Ramos (cell line): ENCODE results near the gene PLCB4.
"Not testable (repeated sequence)": the region's sequence is repeated elsewhere in the genome, so short reads cannot be mapped to it uniquely, and the experiment has no call there.

Source experiments
- in situ Hi-C: fragments of 300-500 bp; cut with MboI; formaldehyde crosslinking; loops from one replicate; pipeline ENCODE4 v1.14.3; 2022; ENCODE audit warnings: low sequenced_read_pairs; ENCODE audit not compliant: unreplicated experiment

The PLCB4 gene

DNA sequence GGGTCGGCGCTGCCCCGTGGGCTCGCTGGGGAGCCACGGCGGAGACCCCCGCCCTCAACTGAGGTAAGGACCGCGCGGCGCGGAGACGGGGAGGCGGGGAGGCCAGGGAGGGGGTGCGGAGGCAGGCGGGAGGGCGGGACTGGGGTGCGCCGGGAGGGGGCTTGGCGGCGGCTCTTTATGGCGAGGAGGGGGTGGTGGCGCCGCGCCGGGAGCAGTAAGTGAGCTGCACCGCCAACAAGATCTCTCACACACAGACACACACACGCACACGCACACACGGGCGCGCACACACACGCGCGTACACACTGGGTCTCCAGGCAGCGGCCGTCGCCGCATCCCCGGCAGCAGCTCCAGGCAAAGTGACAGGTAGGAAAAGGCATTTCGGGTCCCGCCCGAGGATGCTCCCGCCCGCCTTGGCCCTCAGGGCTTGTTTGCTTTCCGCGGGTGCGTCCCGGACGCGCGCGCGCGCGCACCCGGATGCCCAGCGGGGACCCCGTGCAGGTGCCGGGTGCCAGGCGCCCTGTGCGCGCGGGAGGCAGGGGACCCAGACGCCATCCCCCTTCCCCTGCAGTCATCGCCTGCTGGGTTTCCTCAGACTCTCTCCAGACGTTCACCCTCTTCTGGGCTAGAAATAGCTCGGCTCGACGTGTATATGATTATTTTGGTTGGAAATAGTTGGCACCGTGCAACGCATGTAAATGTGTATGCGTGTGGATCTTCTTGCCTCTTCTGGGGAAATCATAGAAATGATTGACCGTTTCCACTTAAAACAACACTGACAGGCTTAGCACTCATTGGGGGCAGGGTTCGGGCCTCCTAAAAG, at the start of gene PLCB4:
PLCB4 (plus strand) TSS at position 247 of the 823 bp plus-strand sequence. CDS start 238,728 bp downstream, outside the sequence.
- in situ Hi-C loops, result no loop called here

DNA sequence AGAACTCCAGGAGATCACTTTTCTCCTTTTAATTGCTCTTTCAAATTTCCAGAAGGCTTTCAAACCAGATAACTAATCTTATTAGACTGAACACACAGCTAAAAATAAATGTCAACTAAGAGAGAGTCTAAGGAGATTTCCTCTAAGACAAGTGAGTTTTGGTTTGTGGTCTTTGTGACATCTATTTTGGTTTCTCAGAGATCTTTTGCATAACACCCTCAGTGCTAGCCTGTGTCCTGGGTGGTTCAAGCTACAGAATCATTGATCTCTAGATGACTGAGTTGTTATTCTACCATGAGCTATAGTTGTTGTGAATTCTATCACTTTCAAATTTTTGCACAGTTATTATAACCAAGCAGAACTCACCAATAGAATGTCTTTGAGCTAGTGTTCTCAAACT, 49.1 kb upstream of the PLCB4 start:
- in situ Hi-C loops, result no loop called here

DNA sequence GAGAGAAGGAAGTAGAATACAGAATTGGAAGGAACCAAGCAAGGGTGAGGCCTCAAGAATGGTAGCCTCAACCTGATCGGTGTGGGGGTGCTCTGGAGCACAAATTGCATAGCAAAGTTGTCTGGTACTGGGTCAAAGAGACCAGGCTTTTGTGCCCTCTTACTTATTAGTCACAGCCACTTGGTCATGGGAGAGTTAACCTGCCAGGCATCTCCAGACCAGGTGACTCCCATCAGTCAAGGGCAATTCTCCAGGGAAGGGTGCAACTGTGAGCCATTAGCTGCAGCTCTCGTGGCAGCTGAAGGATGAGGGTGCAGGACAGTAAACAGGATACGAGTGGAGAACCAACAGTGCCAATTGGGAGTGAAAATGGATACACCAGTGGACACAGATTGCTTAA, 47.7 kb upstream of the PLCB4 start:
- in situ Hi-C loops, result no loop called here

DNA sequence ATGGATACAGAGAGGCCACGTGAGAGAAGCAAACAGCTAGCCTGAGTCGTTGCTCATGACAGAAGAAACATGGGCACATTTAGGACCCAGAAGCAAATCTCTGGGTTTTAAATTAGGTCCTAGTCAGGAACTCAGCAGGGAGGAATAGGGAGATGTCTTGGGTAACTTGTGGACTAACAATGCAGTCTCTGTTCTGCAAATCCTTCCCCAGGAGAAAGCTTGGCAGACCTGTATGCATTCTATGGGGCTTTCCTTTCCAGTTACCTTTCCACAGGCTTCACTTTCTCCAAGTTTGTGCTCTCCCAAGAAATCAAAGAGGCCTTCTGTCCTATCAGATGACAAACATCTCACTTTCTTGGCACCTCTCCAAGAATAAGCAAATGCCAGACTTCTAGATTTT, 47.2 kb upstream of the PLCB4 start:
- in situ Hi-C loops, result no loop called here

DNA sequence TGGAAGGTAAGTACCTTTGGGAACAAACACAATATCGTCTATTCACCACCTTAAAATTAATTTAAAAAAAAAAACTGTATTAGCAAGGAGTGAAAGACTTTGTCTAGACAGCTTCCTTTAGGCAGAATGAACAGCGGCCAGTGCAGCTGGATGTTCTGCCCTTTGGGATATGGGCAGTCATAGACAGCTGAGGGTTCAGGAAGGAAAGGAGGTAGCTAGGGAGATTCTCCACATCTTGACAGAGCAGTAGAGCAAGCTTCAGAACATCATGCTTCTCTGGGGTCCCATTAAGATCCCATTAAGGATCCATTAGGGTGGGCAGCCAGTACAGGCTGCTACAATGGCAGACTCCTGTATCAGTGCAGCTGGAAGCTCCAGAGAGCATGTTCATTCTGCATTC, 46.5 kb upstream of the PLCB4 start:
- in situ Hi-C loops, result no loop called here

DNA sequence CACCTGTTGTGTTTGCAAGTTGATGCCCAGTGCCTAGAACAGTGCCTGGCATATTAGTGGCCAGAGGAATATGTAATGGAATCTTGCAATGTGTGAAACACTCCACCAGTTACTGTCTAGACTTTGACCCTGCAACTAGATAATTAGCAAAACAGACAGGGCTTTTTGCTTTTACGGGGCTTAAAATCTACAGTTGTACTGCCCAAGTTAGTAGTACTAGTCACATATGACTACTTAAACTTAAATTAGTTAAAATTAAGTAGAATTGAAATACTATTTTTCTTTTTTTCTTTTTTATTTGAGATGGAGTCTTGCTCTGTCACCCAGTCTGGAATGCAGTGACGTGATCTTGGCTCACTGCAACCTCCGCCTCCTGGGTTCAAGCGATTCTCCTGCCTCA, 44.3 kb upstream of the PLCB4 start:
- in situ Hi-C loops, result no loop called here

DNA sequence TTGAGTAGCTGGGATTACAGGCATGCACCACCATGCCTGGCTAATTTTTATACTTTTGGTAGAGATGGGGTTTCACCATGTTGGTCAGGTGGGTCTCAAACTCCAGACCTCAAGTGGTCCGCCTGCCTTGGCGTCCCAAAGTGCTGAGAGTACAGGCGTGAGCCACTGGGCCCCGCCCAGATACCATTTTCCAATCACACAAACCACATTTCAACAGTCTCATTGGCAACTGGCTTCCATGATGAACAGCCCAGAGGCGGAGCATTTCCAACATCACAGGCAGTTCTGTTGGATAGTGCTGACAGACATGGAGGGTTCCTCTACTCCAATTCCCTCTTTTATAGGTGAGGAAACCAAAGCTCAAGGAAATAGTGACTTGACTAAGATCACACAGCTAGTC, 43.9 kb upstream of the PLCB4 start:
- in situ Hi-C loops, result no loop called here

DNA sequence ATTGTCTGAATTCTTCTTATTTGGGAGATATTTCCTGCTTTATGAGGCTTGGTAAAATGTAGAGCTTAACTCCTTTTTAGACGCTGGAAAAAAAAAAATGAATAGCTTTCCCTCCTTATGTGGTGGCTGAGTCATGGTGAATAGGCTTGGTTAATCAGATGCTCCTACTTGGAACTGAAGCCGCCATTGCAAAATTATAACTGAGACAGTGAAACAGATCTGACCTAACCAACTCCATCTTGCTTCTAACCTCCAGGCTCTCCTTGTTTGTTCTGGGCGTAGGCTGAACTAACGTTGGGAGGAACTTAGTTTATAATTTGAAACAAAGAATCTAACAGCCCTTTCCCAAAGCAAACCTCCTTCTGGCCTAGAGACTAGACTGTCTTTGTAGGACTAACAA, 43.2 kb upstream of the PLCB4 start:
- in situ Hi-C loops, result no loop called here

DNA sequence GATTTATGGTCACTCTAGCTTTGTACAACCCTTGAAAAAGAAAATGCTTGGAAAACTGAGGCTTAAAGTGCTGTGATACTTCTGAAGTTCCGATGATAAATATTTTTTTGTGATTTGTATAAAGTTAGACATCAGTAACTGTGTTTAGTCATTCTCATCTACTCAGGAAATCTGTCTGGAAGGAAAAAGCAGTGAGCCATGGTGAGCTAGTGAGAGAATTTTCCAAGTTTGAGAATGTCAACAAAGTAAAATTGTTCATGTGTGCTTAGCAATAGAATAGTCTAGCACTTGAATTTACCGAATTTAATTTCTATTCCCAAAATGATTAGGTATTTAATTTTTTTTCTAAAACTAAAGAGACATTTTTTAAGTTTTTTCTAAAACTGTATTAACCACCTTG, 41.3 kb upstream of the PLCB4 start:
- in situ Hi-C loops, result no loop called here

DNA sequence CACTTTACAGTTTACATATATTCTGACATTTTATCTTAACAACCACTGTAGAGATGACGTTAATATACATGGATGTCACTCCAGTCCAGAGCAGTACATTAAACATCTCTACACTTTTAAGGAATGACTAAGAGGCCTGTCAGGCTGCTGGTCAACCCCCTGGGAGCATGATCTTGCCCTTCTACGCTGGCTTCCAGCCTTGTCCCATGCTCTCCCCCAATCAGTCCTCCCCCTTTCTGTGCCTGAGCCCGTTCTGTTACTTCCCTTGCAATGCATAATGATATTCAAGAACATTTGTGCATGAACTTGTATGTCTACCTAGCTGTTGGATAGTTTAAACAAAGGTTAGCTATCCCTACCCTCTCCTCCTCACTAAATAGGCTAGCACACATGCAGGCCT, 40.5 kb upstream of the PLCB4 start:
- in situ Hi-C loops, result no loop called here

DNA sequence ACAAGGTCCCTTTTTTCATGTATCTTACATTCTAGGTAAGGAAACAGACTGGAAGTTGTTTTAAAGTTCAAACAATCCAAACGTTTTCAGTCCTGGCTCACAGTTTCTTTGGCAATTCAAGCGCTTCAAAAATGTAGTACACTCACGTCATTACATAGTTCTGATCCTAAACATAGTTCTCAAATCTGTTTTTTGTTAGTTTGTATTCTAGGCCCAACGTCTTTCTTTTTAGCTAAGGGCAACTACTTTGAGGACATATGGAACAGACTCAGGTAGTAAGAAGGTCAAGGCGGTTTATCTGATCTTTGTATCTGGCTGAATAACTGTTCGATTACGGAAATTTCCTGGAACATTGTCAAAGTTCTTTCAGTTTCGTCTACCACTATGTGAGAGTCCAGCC, 36.9 kb upstream of the PLCB4 start:
- in situ Hi-C loops, result no loop called here

DNA sequence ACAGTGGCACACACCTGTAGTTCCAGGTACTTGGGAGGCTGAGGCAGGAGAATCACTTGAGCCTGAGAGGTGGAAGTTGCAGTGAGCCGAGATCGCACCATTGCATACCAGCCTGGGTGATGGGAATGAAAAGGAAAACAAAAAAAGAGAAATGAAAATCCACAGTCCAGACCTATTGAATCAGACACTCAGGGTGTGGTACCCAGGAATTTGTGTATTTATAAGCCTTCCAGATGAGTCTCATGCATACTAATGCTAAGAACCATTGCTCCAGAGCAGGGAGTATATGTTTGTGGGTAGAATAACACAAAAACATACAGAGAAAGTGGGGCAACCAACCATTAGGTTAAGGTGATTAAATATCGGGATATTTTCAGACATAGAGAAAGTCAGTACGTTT, 36.1 kb upstream of the PLCB4 start:
- in situ Hi-C loops, result no loop called here

DNA sequence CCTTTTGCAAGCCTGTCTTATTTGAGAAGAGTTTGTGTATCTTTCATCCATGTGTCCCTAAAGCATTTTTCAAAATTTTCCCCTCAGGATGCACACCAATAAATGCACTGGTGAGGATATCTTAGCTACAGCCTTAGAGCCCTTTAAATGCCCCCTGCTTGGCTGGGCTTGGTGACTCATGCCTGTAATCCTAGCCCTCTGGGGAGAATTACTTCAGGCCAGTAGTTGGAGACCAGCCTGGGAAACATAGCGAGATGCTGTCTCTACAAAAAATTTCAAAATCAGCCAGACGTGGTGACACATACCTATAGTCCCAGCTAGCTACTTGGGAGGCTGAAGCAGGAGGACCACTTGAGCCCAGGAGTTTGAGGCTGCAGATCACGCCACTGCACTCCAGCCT, 33.8 kb upstream of the PLCB4 start:
- in situ Hi-C loops, result no loop called here

DNA sequence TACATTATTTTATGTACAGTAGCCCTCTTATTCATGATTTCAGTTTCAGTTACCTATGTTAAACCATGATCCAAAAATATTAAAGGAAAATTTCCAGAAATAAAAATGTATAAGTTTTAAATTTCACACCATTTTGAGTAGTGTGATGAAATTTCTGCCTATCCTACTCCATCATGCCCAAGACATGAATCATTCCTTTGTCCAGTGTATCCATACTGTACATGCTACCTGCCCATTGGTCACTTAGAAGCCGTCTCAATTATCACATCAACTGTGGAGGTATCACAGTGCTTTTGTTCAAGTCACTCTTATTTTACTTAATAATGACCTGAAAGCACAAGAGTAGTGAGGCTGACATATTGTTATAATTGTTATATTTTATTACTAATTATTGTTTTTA, 32.3 kb upstream of the PLCB4 start:
- in situ Hi-C loops, result no loop called here

DNA sequence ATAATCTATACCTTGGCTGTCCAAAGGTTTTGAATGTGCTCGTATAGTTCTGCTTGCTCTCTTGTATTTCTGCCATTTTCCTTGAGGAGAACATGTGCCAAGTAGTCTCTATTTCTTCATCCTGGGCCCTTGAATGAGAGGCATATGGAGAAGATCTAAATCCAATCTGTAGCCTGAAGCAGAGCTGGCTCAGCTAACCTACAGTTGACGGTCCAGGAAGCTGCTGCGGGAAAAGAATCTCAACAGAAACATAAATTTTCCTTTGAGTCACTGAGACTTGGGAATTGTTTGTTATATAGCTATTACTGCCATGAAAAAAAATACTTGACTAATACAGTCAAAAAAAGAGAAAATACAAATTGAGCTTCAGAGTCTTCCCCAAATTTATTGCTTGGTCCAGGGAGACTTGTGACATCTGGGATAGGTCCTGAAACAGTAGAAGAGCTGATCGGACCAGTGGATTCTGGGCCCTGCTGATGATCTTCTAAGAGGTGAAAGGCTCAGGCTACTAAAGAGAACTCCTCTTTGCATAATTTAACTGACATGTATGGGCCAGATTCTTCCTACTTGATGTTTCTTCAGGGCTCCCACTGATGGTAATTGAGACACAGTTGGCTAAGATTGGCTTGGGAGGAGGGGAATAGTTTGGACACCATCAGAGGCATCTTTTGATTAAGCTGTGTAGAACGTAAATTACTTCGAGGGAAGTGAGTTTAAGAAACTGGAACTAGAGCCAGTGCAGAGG, 29.9 kb upstream of the PLCB4 start:
- in situ Hi-C loops, result no loop called here

DNA sequence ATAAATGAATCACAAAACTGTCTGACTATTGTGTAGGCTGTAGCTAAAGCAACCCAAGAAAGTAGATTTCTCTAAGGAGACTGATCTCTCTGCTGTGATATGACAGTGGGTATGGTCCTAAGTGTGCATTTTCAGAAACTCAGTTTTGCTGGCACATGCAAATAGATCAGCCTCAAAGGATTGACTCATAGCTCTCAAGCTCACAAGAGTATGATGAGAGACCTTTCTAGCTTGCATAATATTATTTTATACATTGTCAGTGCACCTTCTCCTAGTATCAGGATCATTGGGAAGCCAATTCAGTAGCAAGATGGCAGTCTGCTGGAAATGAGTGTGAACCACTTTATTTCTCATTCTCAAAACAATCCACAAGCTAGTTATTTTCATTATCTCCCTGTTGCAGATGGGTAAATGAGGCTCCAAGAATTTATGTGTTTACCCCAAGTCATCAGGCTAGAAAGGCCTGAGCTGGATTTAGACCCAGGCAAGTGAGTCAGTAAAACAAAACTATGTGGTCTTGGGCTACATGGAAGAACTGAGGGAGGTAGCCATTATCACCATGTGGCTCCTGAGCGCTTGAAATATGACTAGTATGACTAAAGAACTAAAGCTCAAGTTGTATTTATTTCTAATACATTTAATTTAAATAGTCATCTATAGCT, 27.9 kb upstream of the PLCB4 start:
- in situ Hi-C loops, result no loop called here

DNA sequence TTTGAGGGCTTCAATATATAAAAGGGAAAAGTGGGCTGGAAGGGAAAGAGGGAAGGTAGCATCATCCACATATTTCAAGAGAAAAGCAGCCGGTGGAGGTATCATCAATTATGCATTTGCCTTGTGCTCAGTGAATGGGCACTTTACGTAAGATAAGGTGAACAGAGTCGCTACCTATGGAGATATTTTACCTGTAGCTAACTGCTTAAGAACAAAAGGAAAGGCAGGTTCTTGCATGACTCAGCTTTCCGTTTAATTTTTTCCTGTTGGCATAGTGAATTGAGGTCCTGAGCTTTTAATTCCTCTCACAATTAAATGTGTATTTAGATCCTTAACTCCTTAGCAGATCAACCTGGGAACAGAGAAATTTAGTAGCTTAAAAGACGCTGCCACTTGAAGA, 25.5 kb upstream of the PLCB4 start:
- in situ Hi-C loops, result no loop called here

DNA sequence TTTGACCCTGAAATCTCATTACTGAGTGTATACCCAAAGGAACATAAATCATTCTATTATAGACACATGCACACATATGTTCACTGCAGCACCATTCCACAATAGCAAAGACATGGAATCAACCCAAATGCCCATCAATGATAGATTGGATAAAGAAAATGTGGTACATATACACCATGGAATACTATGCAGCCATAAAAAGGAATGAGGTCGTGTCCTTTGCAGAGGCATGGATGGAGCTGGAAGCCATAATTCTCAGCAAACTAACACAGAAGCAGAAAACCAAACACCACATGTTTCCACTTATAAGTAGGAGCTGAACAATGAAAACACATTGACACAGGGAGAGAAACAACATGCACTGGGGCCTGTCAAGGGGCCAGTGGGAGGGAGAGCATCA, 21.0 kb upstream of the PLCB4 start:
- in situ Hi-C loops, result not testable (repeated sequence)

DNA sequence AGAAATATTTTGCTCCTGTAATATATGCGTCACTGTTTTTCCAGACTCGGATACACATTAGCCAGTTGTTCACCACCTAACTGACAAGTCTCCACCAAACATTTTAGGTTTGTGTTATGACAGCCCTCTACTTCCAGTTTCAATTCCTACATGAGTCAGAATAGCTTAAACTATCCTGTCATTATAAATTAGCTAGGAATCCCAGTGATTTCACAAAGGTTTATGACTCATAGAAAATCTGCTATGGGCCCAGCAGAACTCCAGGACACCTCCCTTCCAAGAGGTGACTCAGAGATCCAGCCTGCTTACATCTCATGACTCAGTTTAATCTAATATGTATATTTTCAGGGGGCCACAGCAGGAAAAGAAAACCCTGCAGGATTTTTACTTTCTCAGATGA, 17.4 kb upstream of the PLCB4 start:
- in situ Hi-C loops, result no loop called here

DNA sequence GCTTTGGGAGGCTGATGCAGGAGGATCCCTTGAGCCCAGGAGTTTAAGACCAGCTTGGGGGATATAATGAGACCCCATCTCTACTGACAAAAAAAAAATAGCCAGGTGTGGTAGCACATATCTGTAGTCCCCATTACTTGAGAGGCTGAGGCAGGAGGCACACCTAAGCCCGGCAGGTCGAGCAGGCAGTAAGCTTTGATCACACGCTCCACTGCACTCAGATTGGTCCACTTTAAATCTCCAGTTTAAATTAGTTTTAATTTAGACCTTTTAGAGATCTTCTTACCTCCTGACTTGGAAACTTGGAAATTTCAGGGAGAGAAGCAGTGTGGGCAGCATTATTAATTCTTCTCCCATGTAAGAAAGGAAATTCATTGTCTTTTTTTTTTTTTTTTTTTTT, 16.8 kb upstream of the PLCB4 start:
- in situ Hi-C loops, result no loop called here

DNA sequence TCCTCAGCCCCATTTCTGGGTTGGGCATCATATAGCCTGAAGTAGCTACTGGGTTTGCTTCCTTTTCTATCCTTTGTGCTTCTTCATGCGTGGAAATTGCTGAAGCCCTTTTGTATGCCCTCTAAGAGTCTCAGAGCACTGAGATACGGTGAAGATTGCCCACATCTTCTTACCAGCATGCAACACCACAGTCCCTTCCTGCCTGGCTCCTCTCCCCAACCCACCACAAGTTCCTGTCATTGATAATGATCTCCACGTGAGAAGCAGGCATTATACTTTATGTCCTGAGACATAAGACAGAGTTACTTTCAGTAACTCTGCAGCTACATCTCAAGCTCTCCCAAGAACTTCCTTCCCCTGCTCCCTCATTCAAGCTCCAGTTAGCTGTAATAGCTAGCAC, 15.8 kb upstream of the PLCB4 start:
- in situ Hi-C loops, result no loop called here
